H1 (cell line): ENCODE results near the gene BOLA3.

Experiments used
- CHD1 ChIP-seq: IDR thresholded peaks from 2 replicates; pipeline ENCODE4 v1.6.1; 2012; ENCODE audit warnings: low read depth, low read length, improper control_type of control experiment
- EGR1 ChIP-seq: IDR thresholded peaks from 2 replicates; pipeline ENCODE4 v1.6.1; 2011; ENCODE audit warnings: low read depth, low read length, borderline replicate concordance
- JUN ChIP-seq: IDR thresholded peaks from 2 replicates; pipeline ENCODE4 v1.6.1; 2011; ENCODE audit warnings: low read depth, mild to moderate bottlenecking, improper control_type of control experiment, low read length
- POLR2A ChIP-seq, 2 experiments: IDR thresholded peaks; 1 replicate in 1 of 2; 2 replicates in 1 of 2; pipeline ENCODE4 v1.6.1; 2011; ENCODE audit warnings: low read depth in 2 of 2, low read length in 2 of 2, mild to moderate bottlenecking in 2 of 2; ENCODE audit errors: control extremely low read depth in 1 of 2
- POLR2AphosphoS5 ChIP-seq: IDR thresholded peaks from 2 replicates; pipeline ENCODE4 v1.6.1; 2011; ENCODE audit warnings: low read depth, low read length
- RFX5 ChIP-seq: IDR thresholded peaks from 2 replicates; pipeline ENCODE4 v1.6.1; 2011; ENCODE audit warnings: low read depth, low read length, improper control_type of control experiment, borderline replicate concordance
- SRF ChIP-seq: IDR thresholded peaks from 2 replicates; pipeline ENCODE4 v1.6.1; 2011; ENCODE audit warnings: mild to moderate bottlenecking, low read depth, low read length, moderate library complexity
- TAF1 ChIP-seq: IDR thresholded peaks from 2 replicates; pipeline ENCODE4 v1.6.1; 2011; ENCODE audit warnings: mild to moderate bottlenecking, low read depth, low read length
- TF ChIP-seq, protein P1 (sequence below), 3 experiments: IDR thresholded peaks; 1 replicate in 2 of 3; 2 replicates in 1 of 3; pipeline versions ENCODE4 v1.5.1 to v1.6.1; 2011; ENCODE audit warnings: low read length in 3 of 3, mild to moderate bottlenecking in 3 of 3, inconsistent platforms in 2 of 3, low read depth in 1 of 3, moderate library complexity in 1 of 3; ENCODE audit not compliant: insufficient read depth in 1 of 3; ENCODE audit errors: control extremely low read depth in 1 of 3

DNA sequence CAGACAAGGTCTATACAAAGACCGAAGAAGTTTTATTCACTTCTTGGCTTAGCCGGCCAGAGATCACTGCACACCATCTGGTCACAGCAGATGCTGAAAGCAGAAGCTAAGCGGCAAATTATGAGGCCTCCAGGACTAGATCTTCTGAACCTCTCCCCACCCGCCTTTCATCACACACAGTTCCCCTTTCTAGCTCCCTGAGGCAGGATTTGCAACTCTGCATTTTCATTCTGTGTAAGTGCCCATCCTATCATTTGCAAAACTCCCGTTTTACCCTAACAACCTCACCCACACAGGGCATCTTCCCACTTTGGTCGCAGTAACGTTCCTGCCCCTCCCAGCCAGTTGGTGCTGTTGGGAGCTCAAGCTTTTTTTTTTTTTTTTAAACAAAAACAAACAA, 34.0 kb upstream of the BOLA3 start:
- no peak for TF ChIP-seq TAF1
- no peak for TF ChIP-seq CHD1
- no peak for TF ChIP-seq EGR1
- TF ChIP-seq, protein P1, sequence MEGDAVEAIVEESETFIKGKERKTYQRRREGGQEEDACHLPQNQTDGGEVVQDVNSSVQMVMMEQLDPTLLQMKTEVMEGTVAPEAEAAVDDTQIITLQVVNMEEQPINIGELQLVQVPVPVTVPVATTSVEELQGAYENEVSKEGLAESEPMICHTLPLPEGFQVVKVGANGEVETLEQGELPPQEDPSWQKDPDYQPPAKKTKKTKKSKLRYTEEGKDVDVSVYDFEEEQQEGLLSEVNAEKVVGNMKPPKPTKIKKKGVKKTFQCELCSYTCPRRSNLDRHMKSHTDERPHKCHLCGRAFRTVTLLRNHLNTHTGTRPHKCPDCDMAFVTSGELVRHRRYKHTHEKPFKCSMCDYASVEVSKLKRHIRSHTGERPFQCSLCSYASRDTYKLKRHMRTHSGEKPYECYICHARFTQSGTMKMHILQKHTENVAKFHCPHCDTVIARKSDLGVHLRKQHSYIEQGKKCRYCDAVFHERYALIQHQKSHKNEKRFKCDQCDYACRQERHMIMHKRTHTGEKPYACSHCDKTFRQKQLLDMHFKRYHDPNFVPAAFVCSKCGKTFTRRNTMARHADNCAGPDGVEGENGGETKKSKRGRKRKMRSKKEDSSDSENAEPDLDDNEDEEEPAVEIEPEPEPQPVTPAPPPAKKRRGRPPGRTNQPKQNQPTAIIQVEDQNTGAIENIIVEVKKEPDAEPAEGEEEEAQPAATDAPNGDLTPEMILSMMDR (IDR thresholded peaks at IDR 0.05; ENCODE audit: control extremely low read depth in 1 of 3, insufficient read depth in 1 of 3, low read depth in 1 of 3, low read length in 3 of 3), result no peak
- no peak for TF ChIP-seq JUN
- no peak for TF ChIP-seq RFX5
- TF ChIP-seq SRF, result no peak
- no peak for TF ChIP-seq POLR2AphosphoS5
- no peak for TF ChIP-seq POLR2A (IDR thresholded peaks at IDR 0.05; ENCODE audit: control extremely low read depth in 1 of 2, low read depth in 2 of 2, low read length in 2 of 2)
